Fibroblast of gingiva (primary cell): ENCODE results near the gene SGPP1.

Experiments used
- DNase-seq: peaks from one replicate; pipeline ENCODE4 v3.0.0-alpha.2; 2011; ENCODE audit warnings: low read depth

The SGPP1 gene

DNA sequence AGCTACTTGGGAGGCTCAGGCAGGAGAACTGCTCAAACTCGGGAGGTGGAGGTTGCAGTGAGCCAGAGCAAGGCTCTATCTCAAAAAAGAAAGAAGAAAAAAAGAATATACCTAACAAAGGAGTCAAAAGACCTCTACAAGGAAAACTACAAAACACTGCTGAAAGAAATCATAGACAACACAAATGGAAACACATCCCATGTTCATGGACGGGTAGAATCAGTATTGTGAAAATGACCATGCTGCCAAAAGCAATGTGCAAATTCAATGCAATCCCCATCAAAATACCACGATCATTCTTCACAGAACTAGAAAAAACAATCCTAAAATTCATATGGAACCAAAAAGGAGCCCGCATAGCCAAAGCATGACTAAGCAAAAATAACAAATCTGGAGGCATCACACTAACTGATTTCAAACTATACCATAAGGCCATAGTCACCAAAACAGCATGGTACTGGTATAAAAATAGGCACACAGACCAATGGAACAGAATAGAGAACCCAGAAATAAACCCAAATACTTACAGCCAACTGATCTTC lies 91.7 kb downstream of the SGPP1 start:
- peak; percentile 1 for DNase-seq
